ENCODE data around the gene KLHL1.

KLHL1 gene

DNA sequence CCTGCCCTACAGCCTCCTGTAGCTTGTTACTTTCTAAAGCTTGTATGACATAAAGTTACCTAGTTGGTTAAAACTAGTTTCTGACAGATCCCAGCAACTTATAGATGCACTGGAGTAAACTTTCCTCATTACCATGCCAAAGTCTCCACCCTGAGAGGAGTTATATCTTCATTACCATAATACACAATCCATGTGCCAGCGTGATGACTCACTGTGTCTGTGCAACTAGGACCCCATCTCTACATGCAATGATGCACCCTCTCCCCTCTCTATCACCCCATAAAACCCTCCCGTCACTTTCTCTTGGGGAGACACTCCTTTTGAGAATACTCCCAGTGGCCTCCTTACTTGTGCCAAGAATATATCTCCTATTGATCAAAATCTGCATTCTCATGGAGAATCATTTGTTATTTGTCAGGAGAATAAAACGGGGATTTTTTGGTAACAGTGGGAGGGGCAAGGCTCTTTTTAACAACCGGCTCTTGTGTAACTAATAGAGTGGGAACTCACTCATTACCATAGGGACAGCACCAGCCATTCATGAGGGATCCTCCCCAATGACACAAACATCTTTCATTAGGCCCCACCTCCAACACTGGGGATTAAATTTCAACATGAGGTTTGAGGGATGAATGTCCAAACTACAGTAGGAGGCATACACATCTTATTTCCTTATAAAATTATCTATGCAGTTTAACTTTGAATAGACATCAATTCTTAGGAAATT is 235.8 kb downstream of the KLHL1 start:
- no peak for DNase-seq (ENCODE audit: low read depth)

DNA sequence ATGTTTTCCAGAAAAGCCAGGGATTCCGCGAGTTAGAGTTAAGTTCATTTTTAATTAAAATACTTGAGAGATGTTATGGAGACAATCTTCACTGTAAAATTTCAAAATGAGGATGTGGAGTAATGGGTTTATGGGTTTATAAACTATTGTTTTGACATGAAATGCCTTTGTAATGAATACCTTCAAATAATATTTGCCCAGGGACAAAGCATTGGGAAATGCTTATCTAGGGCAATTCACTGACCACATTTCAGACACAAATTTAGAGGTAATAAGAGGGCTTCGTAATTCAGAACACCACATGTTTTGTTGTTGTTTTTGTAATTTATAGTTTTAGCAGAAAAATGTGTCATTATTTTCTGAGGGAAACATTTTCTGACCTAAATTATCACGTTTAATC is 241.7 kb downstream of the KLHL1 start:
- no peak for DNase-seq (ENCODE audit: low read depth)

DNA sequence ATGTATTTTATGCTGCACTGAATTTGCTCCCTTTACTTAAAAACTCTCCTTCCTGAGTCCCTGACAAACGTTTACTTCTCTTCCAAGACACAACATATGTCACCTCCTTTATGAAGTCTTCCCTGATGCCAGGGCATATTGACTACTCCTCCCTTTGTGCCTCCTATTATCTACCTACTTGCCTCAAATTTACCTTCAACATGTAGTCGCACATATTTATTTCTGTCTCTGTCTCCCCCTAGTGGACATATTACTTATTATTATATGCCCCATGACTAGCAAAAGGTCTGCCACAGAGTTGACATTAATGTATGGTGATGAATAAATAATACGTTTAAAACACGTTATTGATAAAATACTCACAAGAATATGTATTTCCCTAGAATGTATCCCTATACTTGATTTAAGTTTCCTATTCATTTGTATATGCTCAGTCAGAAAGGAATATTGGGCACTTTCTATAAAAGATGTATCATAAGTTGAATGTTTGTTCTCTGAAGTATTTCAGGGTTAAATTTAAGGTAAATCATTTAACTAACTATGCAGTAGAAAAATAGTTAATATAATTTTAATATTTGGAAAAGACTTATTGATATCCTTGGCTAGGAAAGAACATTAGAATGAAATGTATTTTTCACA is 250.9 kb downstream of the KLHL1 start:
- DNase-seq (ENCODE audit: low read depth): no peak

DNA sequence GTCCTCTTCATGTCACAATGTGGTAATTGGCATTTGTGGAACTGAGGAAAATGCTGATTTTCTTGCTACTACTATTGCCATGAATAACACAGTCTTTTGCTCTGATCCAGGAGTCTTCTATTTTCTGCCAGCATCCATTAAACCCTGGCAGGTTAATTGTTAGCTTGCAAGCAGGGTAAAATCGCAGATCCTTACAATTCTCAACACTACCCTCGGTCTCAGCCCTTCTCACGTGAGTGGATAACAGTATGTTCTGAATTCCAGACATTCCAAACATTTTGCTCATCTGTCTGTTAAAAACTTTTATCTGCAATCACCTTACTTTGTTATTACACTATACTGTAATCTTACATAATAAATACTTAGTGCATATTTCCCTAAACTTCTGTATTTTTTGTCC is 251.9 kb downstream of the KLHL1 start:
- no peak for DNase-seq (ENCODE audit: low read depth)

DNA sequence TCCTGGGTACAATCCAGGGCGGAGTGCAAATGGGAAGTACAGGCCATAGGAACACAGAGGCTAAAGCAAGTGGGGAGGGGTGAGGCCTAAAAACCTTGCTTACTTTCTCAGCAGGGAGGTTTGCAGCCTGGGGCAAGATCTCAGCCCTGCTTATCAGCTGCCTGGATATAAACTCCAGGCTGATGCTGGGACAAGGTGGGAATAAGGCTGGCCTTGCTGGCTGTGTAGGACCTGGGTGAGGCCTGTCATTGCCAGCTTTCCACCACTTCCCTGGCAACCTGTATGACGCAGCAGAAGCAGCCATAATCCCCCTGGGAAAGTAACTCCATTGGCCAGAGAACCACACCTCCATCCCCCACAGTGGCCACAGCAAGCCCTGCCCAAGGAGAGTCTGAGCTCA is 279.7 kb downstream of the KLHL1 start:
- no peak for DNase-seq (ENCODE audit: low read depth)

DNA sequence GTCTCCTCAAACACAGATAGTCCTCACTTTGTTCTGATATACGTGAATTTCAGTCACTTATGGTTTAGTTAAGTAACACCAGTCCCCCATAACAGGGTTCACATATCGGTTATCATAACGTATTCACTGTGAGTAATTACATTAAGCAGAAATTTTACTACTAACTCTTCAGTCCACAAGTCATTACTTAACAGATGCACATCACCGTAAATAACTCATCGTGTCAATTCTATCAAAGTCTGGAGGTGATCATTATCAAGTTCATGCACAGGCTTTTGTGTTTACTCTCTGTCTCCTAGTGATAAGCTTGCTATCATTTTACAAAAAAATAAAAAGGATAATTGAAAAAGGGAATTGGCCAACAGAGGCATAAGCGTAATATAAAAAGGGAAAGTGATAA is 288.1 kb downstream of the KLHL1 start:
- no peak for DNase-seq (ENCODE audit: low read depth)

DNA sequence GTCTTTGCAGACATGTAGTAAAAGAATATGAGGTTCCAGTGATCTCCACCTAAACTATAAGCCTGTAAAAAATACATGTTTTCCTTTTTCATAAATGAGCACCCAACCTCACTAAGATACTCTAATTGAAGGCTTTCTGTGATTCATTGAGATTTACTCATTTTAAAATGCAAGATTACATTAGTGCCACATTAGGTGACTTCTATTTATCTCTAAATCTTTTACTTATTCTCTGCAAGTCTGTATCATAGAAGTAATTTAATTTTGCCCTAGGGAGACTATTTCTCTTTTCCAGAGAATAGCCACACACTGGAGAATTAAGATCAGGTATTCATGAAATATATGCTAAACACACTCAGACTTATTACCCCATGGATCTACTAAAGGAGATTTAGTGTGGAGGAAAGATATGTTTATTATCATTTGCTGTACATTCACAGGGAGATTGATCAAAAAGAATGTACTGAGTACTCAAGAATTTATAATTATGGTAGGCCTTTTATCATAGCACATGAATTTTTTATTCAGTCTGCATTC is 290.9 kb downstream of the KLHL1 start:
- no peak for DNase-seq (ENCODE audit: low read depth)

DNA sequence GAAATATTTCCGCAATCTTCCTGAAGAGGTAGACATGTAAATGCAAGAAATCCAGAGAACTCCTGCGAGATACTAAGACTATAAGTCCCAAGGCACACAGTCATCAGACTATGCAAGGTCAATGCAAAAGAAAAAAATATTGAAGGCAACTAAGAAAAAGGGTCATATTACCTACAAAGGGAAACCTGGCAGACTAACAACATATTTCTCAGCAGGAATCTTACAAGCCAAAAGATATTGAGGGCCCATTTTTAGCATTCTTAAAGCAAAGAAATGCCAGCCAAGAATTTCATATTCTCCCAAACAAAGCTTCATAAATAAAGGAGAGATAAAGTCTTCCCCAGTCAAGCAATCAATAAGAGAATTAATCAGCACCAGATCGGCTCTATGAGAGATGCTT is 299.1 kb downstream of the KLHL1 start:
- DNase-seq (ENCODE audit: low read depth): no peak

DNA sequence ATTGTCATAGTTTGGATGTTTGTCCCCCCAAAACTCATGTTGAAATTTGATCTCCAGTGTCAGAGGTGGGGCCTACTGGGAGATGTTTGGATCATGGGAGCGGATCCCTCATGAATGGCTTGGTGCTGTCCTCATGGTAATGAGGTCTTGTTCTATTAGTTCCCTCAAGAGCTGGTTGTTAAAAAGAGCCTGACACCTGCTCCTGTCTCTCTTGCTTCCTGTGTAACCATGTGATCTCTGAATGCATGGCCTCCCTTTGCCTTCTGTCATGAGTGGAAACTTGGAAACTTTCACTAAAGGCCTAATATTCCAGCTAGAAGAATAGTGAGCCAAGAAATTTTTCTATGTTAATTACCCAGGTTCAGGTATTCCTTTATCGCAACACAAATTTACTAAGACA is 312.0 kb downstream of the KLHL1 start:
- no peak for DNase-seq (ENCODE audit: low read depth)

DNA sequence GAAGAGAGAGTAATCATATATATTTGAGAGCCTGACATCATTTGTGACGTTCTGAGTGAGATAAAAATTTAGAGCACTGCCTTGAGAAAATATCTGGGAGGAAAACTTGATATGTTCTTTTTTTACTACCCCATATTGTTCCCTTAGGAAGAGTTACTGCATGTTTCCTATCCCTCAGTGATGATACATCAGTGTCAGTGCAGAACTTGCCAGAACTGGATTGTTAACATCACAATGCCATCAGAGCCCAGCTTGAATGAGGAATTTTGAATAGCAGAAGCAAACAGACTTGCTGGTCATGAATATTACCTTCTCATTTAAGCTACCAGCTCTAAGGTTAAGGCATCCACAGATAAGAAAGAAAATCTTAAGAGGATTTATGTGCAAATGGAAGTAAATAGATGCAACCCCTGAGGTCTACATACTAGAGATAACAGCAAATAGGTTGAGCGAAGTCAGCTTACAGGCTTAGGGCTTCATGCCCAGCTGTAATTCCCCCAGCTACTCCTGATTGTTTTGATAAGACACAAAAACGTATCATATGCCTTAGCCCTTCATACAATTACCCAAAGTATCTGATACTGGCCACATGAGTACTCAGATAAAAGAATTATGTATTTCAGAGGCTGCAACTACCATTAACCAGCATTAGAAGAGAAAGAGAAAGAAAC is 314.3 kb downstream of the KLHL1 start:
- no peak for DNase-seq (ENCODE audit: low read depth)

DNA sequence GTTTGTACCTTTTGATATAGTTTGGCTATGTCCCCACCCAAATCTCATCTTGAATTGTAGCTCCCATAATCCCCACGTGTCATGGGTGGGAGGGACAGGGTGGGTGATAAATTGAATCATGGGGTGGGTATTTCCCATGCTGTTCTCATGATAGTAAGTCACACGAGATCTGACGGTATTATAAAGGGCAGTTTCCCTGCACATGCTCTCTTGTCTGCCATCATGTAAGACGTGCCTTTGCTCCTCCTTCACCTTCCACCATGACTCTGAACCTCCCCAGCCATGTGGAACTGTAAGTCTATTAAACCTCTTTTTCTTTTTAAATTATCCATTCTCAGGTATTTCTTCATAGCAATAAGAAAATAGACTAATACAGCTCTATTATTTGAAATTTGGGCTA is 331.3 kb downstream of the KLHL1 start:
- DNase-seq (ENCODE audit: low read depth): no peak

DNA sequence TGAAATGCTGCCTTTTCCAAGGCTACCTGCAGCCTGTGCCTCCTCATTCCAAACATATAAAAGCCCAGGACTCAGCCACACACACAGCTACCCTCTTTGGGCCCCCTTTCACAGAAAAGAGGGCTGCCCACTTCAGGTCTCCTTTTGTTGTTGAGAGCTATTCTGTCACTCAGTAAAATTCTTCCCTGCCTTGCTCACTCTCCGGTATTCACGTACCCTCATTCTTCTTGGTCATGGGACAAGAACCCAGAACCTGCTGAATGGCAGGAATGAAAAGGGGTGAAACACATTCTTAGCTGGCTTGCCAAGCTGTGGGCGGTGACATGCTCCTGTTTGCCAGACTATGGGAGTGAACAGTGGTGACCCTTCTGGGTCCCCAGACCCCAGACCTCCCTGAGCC is 338.6 kb downstream of the KLHL1 start:
- no peak for DNase-seq (ENCODE audit: low read depth)

DNA sequence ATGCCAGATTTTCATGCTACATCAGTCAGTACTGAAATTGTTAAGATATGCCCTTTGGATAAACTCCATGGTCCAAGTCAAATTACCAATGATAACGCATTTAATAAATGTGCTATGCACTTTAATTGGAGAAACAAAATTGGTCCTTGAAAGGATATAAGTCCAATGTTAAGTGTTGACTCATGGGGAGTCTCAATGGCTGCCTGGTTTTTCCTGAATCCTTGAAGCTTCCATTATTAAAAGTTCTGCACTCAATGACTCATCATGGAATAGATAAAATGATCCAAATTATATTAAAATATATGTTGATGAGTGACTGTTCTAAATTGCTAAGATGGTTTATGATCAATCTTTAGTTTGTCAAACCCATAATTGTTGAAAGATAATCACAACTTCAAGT is 346.7 kb downstream of the KLHL1 start:
- DNase-seq (ENCODE audit: low read depth): no peak

DNA sequence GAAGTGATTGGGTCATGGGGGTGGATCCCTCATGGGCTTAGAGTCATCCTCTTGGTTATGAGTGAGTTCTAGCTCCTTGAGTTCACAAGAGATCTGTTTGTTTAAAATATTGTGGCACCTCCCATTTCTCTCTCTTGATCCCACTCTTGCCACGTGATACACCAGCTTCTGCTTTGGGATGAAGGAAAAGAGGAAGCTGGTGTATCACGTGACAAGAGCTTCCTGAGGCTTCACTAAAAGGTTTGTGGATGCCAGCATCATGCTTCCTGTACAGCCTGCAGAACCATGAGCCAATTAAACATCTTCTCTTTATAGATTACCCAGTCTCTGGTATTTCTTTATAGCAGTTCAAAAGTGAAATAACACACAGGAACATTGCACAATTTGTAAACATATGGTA is 353.2 kb downstream of the KLHL1 start:
- DNase-seq (ENCODE audit: low read depth): no peak

DNA sequence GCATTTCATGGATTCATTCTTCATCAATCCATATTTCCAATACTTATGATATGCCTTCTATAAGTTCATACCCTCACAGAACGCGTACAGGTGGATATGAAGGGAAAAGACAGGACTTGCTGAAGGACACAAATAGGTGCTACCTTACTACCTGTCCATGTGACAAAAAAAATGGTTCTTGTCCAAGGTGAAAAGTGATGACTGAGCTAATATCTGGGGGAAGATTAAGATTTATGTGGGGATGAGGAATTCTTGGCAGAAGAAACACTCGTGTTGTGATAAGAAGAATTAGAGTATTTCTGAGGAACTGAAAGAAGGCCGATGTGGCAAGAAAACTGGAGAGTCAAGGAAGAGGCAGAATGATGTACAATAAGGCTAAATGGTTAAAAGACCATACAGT is 357.0 kb downstream of the KLHL1 start:
- DNase-seq (ENCODE audit: low read depth): no peak

DNA sequence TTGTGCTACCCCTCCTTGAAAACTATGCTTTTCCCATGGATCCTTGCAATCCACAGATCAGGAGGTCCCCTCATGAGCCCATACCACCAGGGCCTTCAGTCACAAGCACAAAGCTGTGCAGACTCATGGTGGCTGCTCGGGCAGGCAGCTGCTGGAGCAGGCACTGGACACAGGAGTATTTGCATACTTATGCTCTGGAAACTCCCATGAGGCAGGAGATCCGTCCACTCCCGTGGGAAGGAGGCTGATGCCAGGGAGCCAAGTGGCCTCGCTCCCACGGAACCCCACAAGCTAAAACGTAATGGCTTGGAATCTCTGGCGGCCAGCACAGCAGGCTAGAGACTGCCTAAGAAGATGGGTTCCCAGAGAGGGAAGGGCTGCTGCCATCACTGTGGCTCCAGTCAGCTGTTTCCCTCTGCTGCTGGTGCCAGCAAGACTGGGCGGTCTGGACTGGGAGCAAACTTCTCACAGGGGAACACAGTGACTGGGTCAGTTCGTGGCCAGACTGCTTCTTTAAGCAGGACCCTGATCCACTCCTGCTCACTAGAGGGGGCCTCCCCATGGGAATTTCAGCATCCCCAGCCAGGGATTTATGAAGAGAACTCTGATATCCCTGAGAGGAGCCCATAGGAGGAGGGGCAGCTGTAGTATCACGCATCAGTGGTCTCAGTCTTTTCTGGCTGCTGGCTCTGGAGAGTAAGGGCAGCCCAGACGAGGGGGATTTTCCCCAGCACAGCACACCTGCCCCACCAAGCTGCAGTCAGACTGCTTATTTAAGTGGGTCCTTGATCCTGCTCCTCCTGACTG is 370.9 kb downstream of the KLHL1 start:
- no peak for DNase-seq (ENCODE audit: low read depth)

DNA sequence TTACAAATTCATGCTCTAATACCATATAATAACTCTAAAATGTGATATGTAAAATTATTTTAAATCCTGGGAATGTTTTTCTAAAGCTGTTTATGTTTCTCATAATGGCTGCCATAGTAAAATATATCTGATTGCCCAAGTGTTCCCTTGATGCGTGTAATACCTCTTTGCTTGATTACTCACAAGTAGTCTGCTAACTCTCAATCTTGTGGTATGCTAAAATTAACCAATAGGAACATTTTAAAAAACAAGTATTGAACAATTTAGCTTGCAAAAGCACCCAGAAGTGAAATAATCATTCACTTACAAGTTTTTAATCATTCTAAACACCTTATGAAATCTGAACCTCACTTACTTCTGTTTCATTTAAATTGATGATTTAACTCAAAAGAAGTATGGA is 386.6 kb downstream of the KLHL1 start:
- no peak for DNase-seq (ENCODE audit: low read depth)

DNA sequence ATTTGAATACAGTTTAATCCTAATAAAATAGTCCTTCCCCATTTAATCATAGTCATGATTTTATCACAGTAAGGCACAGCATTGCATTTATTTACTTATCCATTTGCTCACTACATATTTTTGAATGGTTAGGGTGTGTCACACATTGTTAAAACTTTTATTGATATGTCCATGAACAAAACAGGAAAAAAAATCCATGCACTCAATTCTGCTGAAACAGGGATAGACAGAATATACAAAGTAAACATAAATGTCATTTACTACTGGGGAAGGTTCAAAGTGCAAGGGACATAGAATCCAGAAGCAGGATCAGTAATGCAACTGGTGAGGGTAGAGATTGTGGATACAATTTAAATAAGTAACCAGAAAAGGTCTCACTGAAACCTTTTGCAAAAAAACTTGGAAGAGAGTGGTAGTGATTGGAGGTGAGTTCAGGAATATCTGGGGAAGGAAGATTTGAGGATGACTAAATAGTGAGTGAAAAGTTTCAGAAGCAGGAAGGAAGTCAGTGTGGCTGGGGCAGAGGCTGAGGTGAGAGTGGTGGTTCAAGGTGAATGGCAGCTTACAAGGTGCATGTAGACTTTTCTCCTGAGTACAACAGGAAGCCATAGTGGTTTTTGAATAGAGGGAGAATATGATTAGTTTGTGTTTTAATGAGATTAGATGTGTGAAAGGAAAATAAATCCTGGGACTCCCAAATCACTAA is 387.8 kb downstream of the KLHL1 start:
- DNase-seq (ENCODE audit: low read depth): no peak

DNA sequence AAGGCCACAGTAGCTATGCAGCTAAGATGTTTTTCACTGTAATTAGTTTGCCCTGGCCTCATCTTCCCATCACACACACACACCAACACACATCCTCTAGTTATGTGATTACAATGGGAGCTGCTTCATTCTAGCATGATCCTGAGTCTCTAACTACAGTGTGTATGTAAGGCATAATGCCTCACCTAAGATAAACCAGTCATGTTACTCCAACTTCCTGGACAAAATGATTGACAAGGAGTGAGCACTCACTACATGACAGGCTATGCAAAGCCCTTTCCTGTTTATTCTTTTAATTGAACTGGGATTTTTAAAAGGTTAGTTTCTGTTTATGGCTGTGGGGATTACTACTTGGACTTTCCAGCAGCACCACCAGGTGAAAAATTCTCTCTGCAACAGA is 401.4 kb downstream of the KLHL1 start:
- DNase-seq (ENCODE audit: low read depth): no peak

DNA sequence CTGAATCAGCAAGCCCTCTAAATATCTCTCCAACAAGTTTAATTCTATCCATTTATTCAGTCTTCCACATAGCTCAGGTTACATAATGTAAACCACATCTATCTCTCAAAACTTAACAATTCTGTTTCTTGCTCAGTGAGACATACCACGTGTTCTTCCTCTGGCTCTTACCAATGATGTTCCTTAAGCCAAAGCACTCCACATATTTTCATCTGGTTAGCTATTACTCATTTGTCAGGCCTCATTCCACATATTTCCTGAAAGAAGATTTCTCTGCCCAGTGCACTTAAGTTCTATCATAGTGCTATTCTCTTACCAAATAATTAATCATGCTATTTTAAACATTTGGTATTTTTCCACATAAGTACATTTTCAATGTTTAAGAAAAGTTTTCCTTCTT is 403.9 kb downstream of the KLHL1 start:
- DNase-seq (ENCODE audit: low read depth): no peak

DNA sequence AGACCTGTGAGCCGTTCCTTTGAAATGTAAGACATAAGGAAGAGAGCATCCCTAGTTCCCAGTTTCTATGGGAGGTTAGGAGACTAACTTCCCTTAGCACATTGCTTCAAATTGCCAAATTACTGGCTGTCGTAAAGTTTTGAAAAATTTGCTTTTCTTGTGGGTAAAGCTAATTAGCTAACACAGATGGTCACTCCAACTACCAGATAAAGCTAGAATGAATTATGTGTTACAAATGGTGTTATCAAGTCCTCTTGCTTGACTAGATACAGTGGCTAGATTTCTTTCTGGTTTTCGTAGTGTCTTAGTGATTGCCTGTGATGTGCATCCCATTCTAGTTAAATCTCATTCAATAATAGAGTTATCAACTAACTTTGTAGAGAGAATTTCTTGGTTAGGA is 417.3 kb downstream of the KLHL1 start:
- no peak for DNase-seq (ENCODE audit: low read depth)

Data from stimulated activated CD8-positive, alpha-beta memory T cell treated with anti-CD3 and anti-CD28 coated beads, Interleukin-15, amount 100 ng/mL, for 1 hour (primary cell).